CD14-positive monocyte (primary cell): ENCODE results near the gene LRRC49. TPM values are rescaled to one million over a fixed set of nuclear protein-coding genes. Genes with fewer than 3 reads are reported as not detected.

Experiments used
- DNase-seq, 3 donors: peaks; one replicate each; pipeline ENCODE4 v3.0.0-alpha.2; 2011 to 2022
- H2AFZ ChIP-seq: 2 replicates; pipeline ENCODE4 v1.6.0; 2012; ENCODE audit warnings: mild to moderate bottlenecking, low read depth, low read length, inconsistent platforms; ENCODE audit not compliant: insufficient read depth, poor library complexity, severe bottlenecking
- H3K27ac ChIP-seq, 2 donors: 1 replicate in 1 of 2; 2 replicates in 1 of 2; pipeline ENCODE4 v1.5.1; 2012 to 2013; ENCODE audit warnings: low read length in 2 of 2, control low read depth in 1 of 2, inconsistent platforms in 1 of 2, low read depth in 1 of 2, mild to moderate bottlenecking in 1 of 2
- H3K27me3 ChIP-seq, 2 donors: one replicate each; pipeline versions ENCODE4 v1.6.0 to v1.6.1; 2011 to 2013; ENCODE audit warnings: low read length in 2 of 2; ENCODE audit not compliant: control insufficient read depth in 2 of 2, insufficient read depth in 2 of 2
- H3K36me3 ChIP-seq, 2 donors: replicated peaks in 1 of 2; 1 replicate in 1 of 2; 2 replicates in 1 of 2; pipeline versions ENCODE4 v1.5.1 to v1.6.1; 2012 to 2013; ENCODE audit warnings: low read length in 2 of 2, control low read depth in 1 of 2, inconsistent platforms in 1 of 2, mild to moderate bottlenecking in 1 of 2; ENCODE audit not compliant: insufficient read depth in 2 of 2, control insufficient read depth in 1 of 2
- H3K4me1 ChIP-seq, 2 donors: 1 replicate in 1 of 2; 2 replicates in 1 of 2; pipeline versions ENCODE4 v1.5.1 to v1.6.1; 2012 to 2013; ENCODE audit warnings: low read length in 2 of 2, control low read depth in 1 of 2, inconsistent platforms in 1 of 2, mild to moderate bottlenecking in 1 of 2, moderate library complexity in 1 of 2; ENCODE audit not compliant: insufficient read depth in 2 of 2, control insufficient read depth in 1 of 2
- H3K4me2 ChIP-seq: replicated peaks from 2 replicates; pipeline ENCODE3; 2012; ENCODE audit warnings: low read length, moderate library complexity, mild to moderate bottlenecking; ENCODE audit not compliant: poor library complexity, severe bottlenecking; ENCODE audit errors: extremely low read depth
- H3K4me3 ChIP-seq, 3 experiments: fragments of 200-600 bp in 1 of 3; sonication (generic) in 1 of 3; replicated peaks in 1 of 3; 1 replicate in 2 of 3; 2 replicates in 1 of 3; pipeline ENCODE4 v1.5.1; 2011 to 2013; ENCODE audit warnings: low read length in 3 of 3, mild to moderate bottlenecking in 3 of 3, control low read depth in 2 of 3, low read depth in 2 of 3, inconsistent platforms in 1 of 3, moderate library complexity in 1 of 3
- H3K79me2 ChIP-seq: 2 replicates; pipeline ENCODE4 v1.6.0; 2012; ENCODE audit warnings: mild to moderate bottlenecking, control low read depth, inconsistent platforms, low read length, moderate library complexity; ENCODE audit not compliant: insufficient read depth
- H3K9ac ChIP-seq: 2 replicates; pipeline ENCODE4 v1.6.0; 2017; ENCODE audit warnings: low read length, mild to moderate bottlenecking; ENCODE audit not compliant: insufficient read depth, poor library complexity, severe bottlenecking
- H3K9me3 ChIP-seq, 2 donors: replicated peaks in 1 of 2; 1 replicate in 1 of 2; 2 replicates in 1 of 2; pipeline versions ENCODE4 v1.5.1 to v1.6.1; 2012 to 2013; ENCODE audit warnings: low read length in 2 of 2, control low read depth in 1 of 2; ENCODE audit not compliant: control insufficient read depth in 1 of 2, insufficient read depth in 1 of 2
- H4K20me1 ChIP-seq: 2 replicates; pipeline ENCODE4 v1.6.0; 2012; ENCODE audit warnings: mild to moderate bottlenecking, low read length, control low read depth, moderate library complexity; ENCODE audit not compliant: insufficient read depth
- H3K27ac Mint-ChIP-seq, 7 donors: one replicate each; pipeline ENCODE4 v1.8.0; 2020; ENCODE audit warnings: mild to moderate bottlenecking in 7 of 7, mixed read lengths in 7 of 7, moderate library complexity in 6 of 7, inconsistent platforms in 2 of 7
- H3K27me3 Mint-ChIP-seq, 3 donors: one replicate each; pipeline ENCODE4 v1.8.0; 2021 to 2022; ENCODE audit warnings: low read depth in 3 of 3, mild to moderate bottlenecking in 3 of 3, mixed read lengths in 3 of 3, moderate library complexity in 3 of 3, inconsistent platforms in 1 of 3
- H3K36me3 Mint-ChIP-seq, 2 donors: one replicate each; pipeline ENCODE4 v1.8.0; 2020; ENCODE audit warnings: mixed read lengths in 2 of 2, inconsistent platforms in 1 of 2, mild to moderate bottlenecking in 1 of 2
- H3K4me1 Mint-ChIP-seq: one replicate; pipeline ENCODE4 v1.8.0; 2020; ENCODE audit warnings: mild to moderate bottlenecking, mixed read lengths
- H3K4me3 Mint-ChIP-seq, 2 donors: one replicate each; pipeline ENCODE4 v1.8.0; 2020; ENCODE audit warnings: mild to moderate bottlenecking in 2 of 2, mixed read lengths in 2 of 2, moderate library complexity in 1 of 2
- H3K9me3 Mint-ChIP-seq, 7 donors: one replicate each; pipeline ENCODE4 v1.8.0; 2020 to 2022; ENCODE audit warnings: mixed read lengths in 7 of 7, mild to moderate bottlenecking in 6 of 7, moderate library complexity in 6 of 7, inconsistent platforms in 2 of 7
- CTCF ChIP-seq: fragments of 200-600 bp; IDR thresholded peaks from one replicate; pipeline ENCODE4 v1.8.0; 2022; ENCODE audit warnings: antibody characterized with exemption, mild to moderate bottlenecking
- WGBS: methylation state at CpG from one replicate; pipeline ENCODE4 v1.1.5; 2013; ENCODE audit warnings: missing lambda C conversion rate; ENCODE audit not compliant: insufficient coverage; 5-methylcytosine and 5-hydroxymethylcytosine counted together
- intact Hi-C, 2 donors: fragments of 100-400 bp; cut with micrococcal nuclease; formaldehyde crosslinking; loops; one replicate each; pipeline versions ENCODE4 v1.15.0 to v1.15.1; 2023
- polyA plus RNA-seq, 3 donors: library from polyadenylated mRNA; depleted of rRNA in 1 of 3; unstranded in 2 of 3; stranded (reverse) in 1 of 3; fragments of 300-500 nt in 2 of 3; fragments of >200 nt in 1 of 3; fragmentation: Illumina TruSeq in 2 of 3; gene quantifications; 1 replicate in 2 of 3; 2 replicates in 1 of 3; pipeline ENCODE4 v1.2.3, GENCODE V29; 2012 to 2021

The LRRC49 gene
- polyA plus RNA-seq, 3 donors, result 0.08 to 0.51 (median 0.24) TPM

- Mint-ChIP-seq H3K27ac (no peak overlapping the region), H3K27me3 (peaks cover 0 to 13% (median 5%) of the 10 kb centered on the region in 3 donors), H3K4me1 (no peaks in the 10 kb centered on the region), H3K4me3 (no peak overlapping the region), H3K36me3 (no peaks in the 10 kb centered on the region), H3K9me3 (peaks cover 1 to 6% (median 3%) of the 10 kb centered on the region in 7 donors)
- Histone ChIP-seq H3K4me1 (no peaks in the 10 kb centered on the region), H3K4me3 (no peak overlapping the region), H3K9ac (no peak overlapping the region), H3K27ac (no peak overlapping the region), H3K27me3 (peaks cover 0 to 2% of the 10 kb centered on the region in 2 donors), H3K4me2 (no peak overlapping the region), H3K79me2 (no peaks in the 10 kb centered on the region), H3K36me3 (no peaks in the 10 kb centered on the region), H4K20me1 (no peaks in the 10 kb centered on the region), H3K9me3 (no peaks in the 10 kb centered on the region), H2AFZ (no peak overlapping the region)
- WGBS, result 60% methylated on average over 1 of the region's 1 CpG
- intact Hi-C loops, result no loop called here
- TF ChIP-seq CTCF, result no peak
- DNase-seq, result no peak
Measured at GRCh38 chr15:71091601-71092000, 199.0 kb downstream of the LRRC49 start.

DNA sequence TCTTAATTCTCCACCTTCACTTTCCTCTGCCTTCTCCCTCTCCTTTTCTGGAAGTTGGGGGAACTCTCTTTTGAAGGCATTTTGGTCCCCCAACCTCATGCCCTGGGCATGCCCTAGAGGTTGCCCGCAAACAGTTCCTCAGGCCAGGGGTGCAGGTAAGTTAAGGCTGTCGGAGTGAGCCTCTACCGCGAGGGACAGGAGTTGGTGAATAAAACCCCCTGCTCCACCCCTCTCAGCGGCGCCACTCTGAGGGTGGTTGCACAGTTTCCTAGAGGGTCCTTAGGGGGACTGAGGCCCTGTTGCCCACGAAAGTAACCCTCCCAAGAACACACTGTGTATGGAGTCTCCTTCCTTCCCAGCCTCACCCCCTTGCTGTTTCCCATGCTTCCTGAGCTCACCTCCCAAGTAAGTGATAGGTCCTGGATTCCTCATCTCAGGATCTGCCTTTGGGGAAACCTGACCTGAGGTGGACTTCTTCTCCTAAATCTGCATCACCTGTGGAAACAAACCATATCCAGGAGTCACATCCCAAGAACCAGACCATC, 199.5 kb downstream of the LRRC49 start:
- H3K27ac ChIP-seq, result no peak overlapping the region
- Mint-ChIP-seq H3K27ac (no peak overlapping the region), H3K4me3 (no peak overlapping the region), H3K4me1 (no peaks in the 10 kb centered on the region), H3K27me3 (peaks cover 0 to 9% (median 5%) of the 10 kb centered on the region in 3 donors), H3K9me3 (peaks cover under 1 to 5% (median 3%) of the 10 kb centered on the region in 7 donors), H3K36me3 (no peaks in the 10 kb centered on the region)
- no peak overlapping the region for H3K9ac ChIP-seq
- no peak overlapping the region for H3K4me3 ChIP-seq
- no peaks in the 10 kb centered on the region for H3K9me3 ChIP-seq
- H3K4me2 ChIP-seq, result no peak overlapping the region
- intact Hi-C loops, result no loop called here
- no peaks in the 10 kb centered on the region for H3K36me3 ChIP-seq
- H4K20me1 ChIP-seq, result no peaks in the 10 kb centered on the region
- H2AFZ ChIP-seq, result no peak overlapping the region
- no peak for TF ChIP-seq CTCF
- H3K4me1 ChIP-seq, result no peaks in the 10 kb centered on the region
- WGBS, result no CpG with 5 or more reads among the region's 7 CpGs
- no peaks in the 10 kb centered on the region for H3K27me3 ChIP-seq
- no peaks in the 10 kb centered on the region for H3K79me2 ChIP-seq
- no peak for DNase-seq
